ENCODE data around the gene FIGLA. TPM values are rescaled to one million over a fixed set of nuclear protein-coding genes. Genes with fewer than 3 reads are reported as not detected.

FIGLA gene
- total RNA-seq, 1 experiment from 2014 or later: not detected

DNA sequence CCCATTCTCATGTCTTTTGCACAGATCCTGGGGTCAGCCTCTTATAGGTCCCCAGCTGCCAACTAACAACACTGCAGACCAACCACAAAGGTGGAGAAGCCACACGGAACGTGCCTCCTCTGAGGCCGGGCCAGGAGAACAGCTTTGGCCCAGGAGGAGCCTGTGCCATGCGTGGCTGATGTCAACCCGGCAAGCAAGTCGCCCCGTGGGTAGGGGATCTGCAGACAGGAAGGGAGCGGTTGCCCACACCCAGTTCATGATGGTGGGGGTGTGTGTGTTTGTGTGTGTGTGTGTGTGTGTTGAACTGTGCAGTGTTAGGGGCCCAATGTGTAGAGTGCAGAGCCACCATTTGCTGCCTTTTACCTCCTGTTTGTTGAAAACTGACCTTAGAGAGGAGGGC, 32.4 kb upstream of the FIGLA start:
- Histone ChIP-seq H3K9ac (ENCODE audit: extremely low read depth, insufficient read length, low read length) (no peak overlapping the region), H2BK20ac (ENCODE audit: low read depth, low read length, poor library complexity, severe bottlenecking) (no peak overlapping the region), H3K79me1 (ENCODE audit: insufficient read depth, low read depth, low read length, poor library complexity, severe bottlenecking) (no peaks in the 10 kb centered on the region), H4K91ac (ENCODE audit: insufficient read length, low read depth, low read length) (no peak overlapping the region), H3K23ac (ENCODE audit: insufficient read length, low read depth, low read length) (no peak overlapping the region), H3K79me2 (ENCODE audit: insufficient read depth, low read length) (no peaks in the 10 kb centered on the region), H3K56ac (ENCODE audit: insufficient read length, low read depth, low read length) (no peak overlapping the region), H2BK15ac (ENCODE audit: low read depth, low read length) (no peak overlapping the region), H3K9me3 (ENCODE audit: control insufficient read depth, low read depth, low read length) (no peaks in the 10 kb centered on the region), H3K4ac (ENCODE audit: low read depth, low read length) (no peak overlapping the region), H3K18ac (ENCODE audit: insufficient read length, low read depth, low read length) (no peak overlapping the region), H2AFZ (ENCODE audit: low read length) (no peak overlapping the region), H3K27me3 (ENCODE audit: insufficient read depth, low read length) (no peaks in the 10 kb centered on the region), H2BK5ac (ENCODE audit: insufficient read length, low read length) (no peak overlapping the region), H3K4me1 (ENCODE audit: insufficient read depth, low read length) (no peaks in the 10 kb centered on the region), H4K8ac (replicated peaks; ENCODE audit: insufficient read length, low read depth, low read length) (no peak overlapping the region), H3K23me2 (ENCODE audit: insufficient read length, low read depth, low read length, poor library complexity, severe bottlenecking) (no peaks in the 10 kb centered on the region), H3K4me2 (ENCODE audit: insufficient read depth, insufficient read length, low read length) (no peak overlapping the region), H2AK5ac (ENCODE audit: insufficient read length, low read length) (no peak overlapping the region), H3T11ph (ENCODE audit: low read length) (no peak overlapping the region), H4K5ac (ENCODE audit: insufficient read length, low read depth, low read length) (no peak overlapping the region), H2BK12ac (ENCODE audit: insufficient read length, low read depth, low read length) (no peak overlapping the region), H2BK120ac (ENCODE audit: low read depth, low read length, poor library complexity, severe bottlenecking) (no peak overlapping the region), H3K27ac (ENCODE audit: insufficient read length, low read depth, low read length) (no peak overlapping the region), H4K20me1 (ENCODE audit: control insufficient read depth, insufficient read depth, insufficient read length) (no peaks in the 10 kb centered on the region), H3K14ac (ENCODE audit: insufficient read depth, low read length) (no peak overlapping the region)
- Mint-ChIP-seq H3K4me1 (peaks cover 7 to 9% of the 10 kb centered on the region in 2 experiments), H3K36me3 (ENCODE audit: insufficient read depth in 1 of 3, low read depth in 3 of 3) (no peaks in the 10 kb centered on the region), H3K27me3 (ENCODE audit: low read depth) (peaks cover 36% of the 10 kb centered on the region), H3K4me3 (no peak overlapping the region), H3K27ac (no peak overlapping the region), H3K9me3 (no peaks in the 10 kb centered on the region)
- TF ChIP-seq, protein P1, sequence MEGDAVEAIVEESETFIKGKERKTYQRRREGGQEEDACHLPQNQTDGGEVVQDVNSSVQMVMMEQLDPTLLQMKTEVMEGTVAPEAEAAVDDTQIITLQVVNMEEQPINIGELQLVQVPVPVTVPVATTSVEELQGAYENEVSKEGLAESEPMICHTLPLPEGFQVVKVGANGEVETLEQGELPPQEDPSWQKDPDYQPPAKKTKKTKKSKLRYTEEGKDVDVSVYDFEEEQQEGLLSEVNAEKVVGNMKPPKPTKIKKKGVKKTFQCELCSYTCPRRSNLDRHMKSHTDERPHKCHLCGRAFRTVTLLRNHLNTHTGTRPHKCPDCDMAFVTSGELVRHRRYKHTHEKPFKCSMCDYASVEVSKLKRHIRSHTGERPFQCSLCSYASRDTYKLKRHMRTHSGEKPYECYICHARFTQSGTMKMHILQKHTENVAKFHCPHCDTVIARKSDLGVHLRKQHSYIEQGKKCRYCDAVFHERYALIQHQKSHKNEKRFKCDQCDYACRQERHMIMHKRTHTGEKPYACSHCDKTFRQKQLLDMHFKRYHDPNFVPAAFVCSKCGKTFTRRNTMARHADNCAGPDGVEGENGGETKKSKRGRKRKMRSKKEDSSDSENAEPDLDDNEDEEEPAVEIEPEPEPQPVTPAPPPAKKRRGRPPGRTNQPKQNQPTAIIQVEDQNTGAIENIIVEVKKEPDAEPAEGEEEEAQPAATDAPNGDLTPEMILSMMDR (conservative IDR thresholded peaks at IDR 0.05): no peak
- no CpG with 5 or more reads among the region's 8 CpGs for WGBS (ENCODE audit: extremely low coverage, insufficient read length, low lambda C conversion rate)
- DNase-seq: no peak

All from H9 (cell line).